OCI-LY1 (cell line): ENCODE data around the gene DPH7.

ENCODE experiments used
- H2AFZ ChIP-seq: fragments of 200-600 bp; sonication (generic), shearing (Covaris generic); 2 replicates; pipeline ENCODE4 v1.6.0; 2014; ENCODE audit warnings: antibody characterized with exemption, mild to moderate bottlenecking, low read length
- H3F3A ChIP-seq: fragments of 200-600 bp; sonication (generic), shearing (Covaris generic); 2 replicates; pipeline ENCODE4 v1.6.0; 2014; ENCODE audit warnings: mild to moderate bottlenecking, antibody characterized with exemption, low read length, moderate library complexity; ENCODE audit not compliant: insufficient read depth
- H3K27ac ChIP-seq: fragments of 200-600 bp; sonication (generic); 2 replicates; pipeline ENCODE4 v1.5.1; 2014; ENCODE audit warnings: low read length, mixed run types, mild to moderate bottlenecking, low read depth; ENCODE audit not compliant: poor library complexity, severe bottlenecking
- H3K27me3 ChIP-seq: fragments of 200-600 bp; sonication (generic); 2 replicates; pipeline ENCODE4 v1.6.0; 2014; ENCODE audit warnings: antibody characterized with exemption, mild to moderate bottlenecking, low read length, moderate library complexity; ENCODE audit not compliant: insufficient read depth
- H3K36me3 ChIP-seq: fragments of 200-600 bp; sonication (generic); 2 replicates; pipeline ENCODE4 v1.6.1; 2014; ENCODE audit warnings: mild to moderate bottlenecking, antibody characterized with exemption, low read length, moderate library complexity, mixed read lengths; ENCODE audit not compliant: insufficient read depth
- H3K4me1 ChIP-seq: fragments of 200-600 bp; sonication (generic); 2 replicates; pipeline ENCODE4 v1.5.1; 2014; ENCODE audit warnings: mild to moderate bottlenecking, low read length, moderate library complexity; ENCODE audit not compliant: insufficient read depth, severe bottlenecking
- H3K4me2 ChIP-seq: fragments of 200-600 bp; sonication (generic), shearing (Covaris generic); 2 replicates; pipeline ENCODE4 v1.6.1; 2014; ENCODE audit warnings: low read length
- H3K4me3 ChIP-seq: fragments of 200-600 bp; sonication (generic); 2 replicates; pipeline ENCODE4 v1.5.1; 2014; ENCODE audit warnings: low read length, low read depth, mild to moderate bottlenecking, mixed read lengths; ENCODE audit not compliant: poor library complexity, severe bottlenecking
- H3K79me2 ChIP-seq: fragments of 200-600 bp; shearing (Covaris generic); 2 replicates; pipeline ENCODE4 v1.6.1; 2016; ENCODE audit warnings: mixed run types, low read length, mixed read lengths; ENCODE audit not compliant: insufficient read depth
- H3K9ac ChIP-seq: fragments of 200-600 bp; sonication (generic), shearing (Covaris generic); 2 replicates; pipeline ENCODE4 v1.6.1; 2014; ENCODE audit warnings: mild to moderate bottlenecking, low read length, mixed read lengths
- H3K9me2 ChIP-seq: fragments of 200-600 bp; sonication (generic), shearing (Covaris generic); 2 replicates; pipeline ENCODE4 v1.6.1; 2014; ENCODE audit warnings: low read depth, mild to moderate bottlenecking, low read length, mixed read lengths
- H3K9me3 ChIP-seq: fragments of 200-600 bp; shearing (Covaris generic); 2 replicates; pipeline ENCODE4 v1.6.1; 2014; ENCODE audit warnings: low read length, mixed read lengths
- H4K20me1 ChIP-seq: fragments of 200-600 bp; sonication (generic), shearing (Covaris generic); 2 replicates; pipeline ENCODE4 v1.6.0; 2016; ENCODE audit warnings: mild to moderate bottlenecking, low read length; ENCODE audit not compliant: insufficient read depth
- CTCF ChIP-seq: fragments of 200-600 bp; sonication (generic), shearing (Covaris generic); IDR thresholded peaks from 2 replicates; pipeline ENCODE4 v1.5.1; 2017; ENCODE audit warnings: mild to moderate bottlenecking, antibody characterized with exemption, low read length, moderate library complexity, mixed read lengths
- EZH2 ChIP-seq: fragments of 200-600 bp; sonication (generic), shearing (Covaris generic); IDR thresholded peaks from 2 replicates; pipeline ENCODE4 v1.8.0; 2017; ENCODE audit warnings: borderline replicate concordance, mixed run types, mild to moderate bottlenecking, antibody characterized with exemption, low read length, moderate library complexity, mixed read lengths

DPH7 gene

DNA sequence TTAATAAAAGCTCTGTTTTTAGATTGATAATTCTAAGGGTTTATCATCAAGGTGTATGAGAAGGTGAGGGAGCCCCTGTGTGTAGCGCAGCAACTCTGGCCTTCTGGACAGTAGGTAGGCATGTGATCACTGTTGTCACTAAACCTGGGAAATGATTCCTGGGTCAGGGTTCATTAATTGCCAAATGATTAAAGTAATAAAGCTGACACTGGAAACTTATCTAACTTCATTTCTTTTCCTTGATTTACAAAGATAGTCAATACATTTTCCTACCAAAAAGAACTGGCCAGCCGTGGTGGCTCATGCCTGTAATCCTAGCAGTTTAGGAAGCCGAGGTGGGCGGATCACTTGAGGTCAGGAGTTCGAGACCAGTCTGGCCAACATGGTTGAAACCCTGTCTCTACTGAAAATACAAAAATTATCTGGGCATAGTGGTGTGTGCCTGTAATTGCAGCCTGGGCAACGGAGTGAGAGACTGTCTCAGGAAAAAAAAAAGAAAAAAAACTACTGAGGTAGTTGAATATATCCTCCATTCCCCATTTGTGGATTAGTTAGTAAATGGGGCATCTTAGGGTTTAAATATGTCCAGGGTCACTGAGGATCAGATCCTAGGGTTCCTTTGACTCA, 42.5 kb upstream of the DPH7 start:
- H3K9me2 ChIP-seq, result no peaks in the 10 kb centered on the region
- H4K20me1 ChIP-seq, result no peaks in the 10 kb centered on the region
- no peaks in the 10 kb centered on the region for H3K9me3 ChIP-seq
- H3F3A ChIP-seq, result no peaks in the 10 kb centered on the region
- H3K27me3 ChIP-seq, result no peaks in the 10 kb centered on the region
- peak overlapping the region; percentile 60 for H3K27ac ChIP-seq
- no peak overlapping the region for H2AFZ ChIP-seq
- H3K9ac ChIP-seq, result peak overlapping the region; percentile 95; the same call in 1 of the 2 replicates
- H3K36me3 ChIP-seq, result peaks cover 39% of the 10 kb centered on the region
- peak overlapping the region; percentile 97 for H3K4me2 ChIP-seq
- H3K79me2 ChIP-seq, result peaks cover 78% of the 10 kb centered on the region
- TF ChIP-seq EZH2 (no peak), CTCF (peak; percentile 47)
- peak overlapping the region; percentile 82 for H3K4me3 ChIP-seq
- peaks cover 55% of the 10 kb centered on the region for H3K4me1 ChIP-seq

GRCh38 chr9:137620581-137620980, 41.9 kb upstream of the DPH7 start:
- Histone ChIP-seq H3K36me3 (peaks cover 45% of the 10 kb centered on the region), H2AFZ (no peak overlapping the region), H3K4me2 (peak overlapping the region; percentile 97), H3F3A (no peaks in the 10 kb centered on the region), H3K79me2 (peaks cover 71% of the 10 kb centered on the region), H3K27ac (peak overlapping the region; percentile 60), H3K4me3 (peak overlapping the region; percentile 82), H3K27me3 (no peaks in the 10 kb centered on the region), H3K9me2 (no peaks in the 10 kb centered on the region), H3K9me3 (no peaks in the 10 kb centered on the region), H4K20me1 (no peaks in the 10 kb centered on the region), H3K4me1 (peaks cover 54% of the 10 kb centered on the region), H3K9ac (peak overlapping the region; percentile 95)
- TF ChIP-seq EZH2, result no peak
- TF ChIP-seq CTCF, result no peak

DNA sequence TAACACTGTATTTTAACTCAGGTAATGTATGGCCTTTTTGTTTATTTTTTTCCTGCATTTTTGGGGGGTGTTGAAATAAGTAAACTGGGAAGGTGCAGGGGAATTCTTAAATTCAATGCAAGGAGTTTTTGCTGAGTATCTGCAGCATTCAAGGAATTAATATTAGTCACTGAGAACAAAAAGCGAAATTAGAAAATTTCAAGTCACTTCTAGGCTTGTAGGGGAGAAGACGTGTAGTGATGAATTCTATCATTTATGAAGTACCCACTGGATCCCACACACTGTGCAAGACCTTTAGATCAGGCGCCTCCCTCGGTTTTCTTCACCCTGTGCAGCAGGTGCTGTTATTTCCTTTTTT, 41.3 kb upstream of the DPH7 start:
- no peaks in the 10 kb centered on the region for H3K27me3 ChIP-seq
- H3K36me3 ChIP-seq, result peaks cover 51% of the 10 kb centered on the region
- H3K9me2 ChIP-seq, result no peaks in the 10 kb centered on the region
- peak overlapping the region; percentile 70 for H3K27ac ChIP-seq
- no peaks in the 10 kb centered on the region for H4K20me1 ChIP-seq
- peak overlapping the region; percentile 95 for H3K9ac ChIP-seq
- H3K9me3 ChIP-seq, result no peaks in the 10 kb centered on the region
- H3K4me3 ChIP-seq, result peak overlapping the region; percentile 82
- H3K4me2 ChIP-seq, result peak overlapping the region; percentile 97
- H3F3A ChIP-seq, result no peaks in the 10 kb centered on the region
- no peak overlapping the region for H2AFZ ChIP-seq
- TF ChIP-seq EZH2 (no peak), CTCF (no peak)
- H3K4me1 ChIP-seq, result peaks cover 48% of the 10 kb centered on the region
- peaks cover 65% of the 10 kb centered on the region for H3K79me2 ChIP-seq
